Spleen (tissue), 11 donors: ENCODE measurements around the gene ATXN10. TPM values are rescaled to one million over a fixed set of nuclear protein-coding genes. Genes with fewer than 3 reads are reported as not detected.

Source experiments
- DNase-seq: peaks from one replicate; pipeline ENCODE4 v3.0.0-alpha.2; 2020
- H3K27ac ChIP-seq, 8 donors: fragments of 200-600 bp; sonication (generic) in 7 of 8; 1 replicate in 4 of 8; 2 replicates in 4 of 8; pipeline versions ENCODE4 v1.5.0 to v1.8.0; 2016 to 2021; ENCODE audit warnings: inconsistent platforms in 4 of 8, mild to moderate bottlenecking in 4 of 8, moderate library complexity in 1 of 8
- H3K27me3 ChIP-seq, 7 donors: fragments of 200-600 bp; sonication (generic) in 6 of 7; replicated peaks in 1 of 7; 1 replicate in 4 of 7; 2 replicates in 3 of 7; pipeline versions ENCODE4 v1.5.0 to v1.8.0; 2016 to 2021; ENCODE audit warnings: inconsistent platforms in 3 of 7, mild to moderate bottlenecking in 1 of 7
- H3K36me3 ChIP-seq, 6 donors: fragments of 200-600 bp; sonication (generic) in 5 of 6; 1 replicate in 4 of 6; 2 replicates in 2 of 6; pipeline versions ENCODE4 v1.5.0 to v1.8.0; 2016 to 2021; ENCODE audit warnings: inconsistent platforms in 2 of 6
- H3K4me1 ChIP-seq, 6 donors: fragments of 200-600 bp; sonication (generic) in 5 of 6; 1 replicate in 3 of 6; 2 replicates in 3 of 6; pipeline versions ENCODE4 v1.5.0 to v1.8.0; 2016 to 2021; ENCODE audit warnings: inconsistent platforms in 3 of 6
- H3K4me3 ChIP-seq, 8 donors: fragments of 200-600 bp; sonication (generic) in 7 of 8; 1 replicate in 4 of 8; 2 replicates in 4 of 8; pipeline versions ENCODE4 v1.5.0 to v1.8.0; 2016 to 2021; ENCODE audit warnings: inconsistent platforms in 4 of 8, mild to moderate bottlenecking in 4 of 8, moderate library complexity in 2 of 8
- H3K9me3 ChIP-seq, 8 donors: fragments of 200-600 bp; sonication (generic) in 7 of 8; 1 replicate in 4 of 8; 2 replicates in 4 of 8; pipeline versions ENCODE4 v1.5.0 to v1.8.0; 2016 to 2021; ENCODE audit warnings: inconsistent platforms in 4 of 8
- CTCF ChIP-seq, 11 experiments: fragments of 200-600 bp in 7 of 11; fragments of 450-650 bp in 4 of 11; sonication (generic) in 4 of 11; IDR thresholded peaks in 8 of 11; conservative IDR thresholded peaks in 3 of 11; 1 replicate in 7 of 11; 2 replicates in 4 of 11; pipeline versions ENCODE4 v1.4.0 to v1.8.0; 2016 to 2021; ENCODE audit warnings: antibody characterized with exemption in 11 of 11, inconsistent platforms in 4 of 11, mild to moderate bottlenecking in 1 of 11
- POLR2A ChIP-seq, 3 donors: fragments of 450-650 bp; IDR thresholded peaks; one replicate each; pipeline ENCODE4 v1.5.1; 2017; ENCODE audit warnings: antibody characterized with exemption in 3 of 3, mild to moderate bottlenecking in 1 of 3
- POLR2AphosphoS5 ChIP-seq, 3 donors: sonication (generic); formaldehyde crosslinking; IDR thresholded peaks; one replicate each; pipeline ENCODE4 v1.5.1; 2017; ENCODE audit warnings: antibody characterized with exemption in 3 of 3
- WGBS, 5 donors: extraction: QIAGEN DNeasy Blood & Tissue Kit in 3 of 5; methylation state at CpG; one replicate each; pipeline versions ENCODE4 v1.1.5 to v1.1.7; 2013 to 2018; 5-methylcytosine and 5-hydroxymethylcytosine counted together
- intact Hi-C: fragments of 100-400 bp; cut with DNase I; formaldehyde crosslinking; loops from one replicate; pipeline ENCODE4 v1.15.0; 2023; ENCODE audit warnings: low total_unique reads
- polyA plus RNA-seq, 3 donors: library from polyadenylated mRNA; stranded (reverse); fragments of 200-250 nt; gene quantifications; one replicate each; pipeline ENCODE4 v1.2.1, GENCODE V29; 2013
- total RNA-seq, 7 donors: library from RNA; depleted of rRNA in 3 of 7; stranded (reverse); fragments of >200 nt in 3 of 7; fragmentation: NEBNext Ultra II Directional in 4 of 7; extraction: Animal tissue kit (Norgen Biotek cat#: 25700) in 4 of 7; gene quantifications; one replicate each; pipeline versions ENCODE4 v1.1.0 to v1.2.1, GENCODE V29; 2016 to 2021
- donor health status: healthy with polysubstance abuse.
- donor health status: DM: no; HTN: no; CAD: no; lungs with moderate emphysema.
- donor health status: DM: no; HTN: no; CAD: no.
- donor health status: Bipolar disorder and iron deficiency.
- donor health status: healthy.
- donor health status: DM: no; HTN: no; CAD: no.
- donor health status: DM: yes; HTN: yes; CAD: no.

The ATXN10 gene
- total and polyA plus RNA-seq, 10 donors: 46.1 to 119 (median 84.6) TPM

- TF ChIP-seq CTCF (IDR thresholded peaks at IDR 0.05 in 8 of 11, conservative IDR thresholded peaks at IDR 0.05 in 3 of 11) (no peak), POLR2A (IDR thresholded peaks at IDR 0.05) (no peak)
- Histone ChIP-seq H3K27me3 (no peaks in the 10 kb centered on the region), H3K4me1 (peaks cover 0 to 46% (median 13%) of the 10 kb centered on the region in 6 donors), H3K9me3 (peaks cover 0 to 7% (median 0%) of the 10 kb centered on the region in 8 donors), H3K4me3 (no peak overlapping the region), H3K27ac (no peak overlapping the region), H3K36me3 (peaks cover 0 to 20% (median 2%) of the 10 kb centered on the region in 6 donors)
- WGBS, 5 donors: 96 to 99% (median 97%) methylated on average over 6 of the region's 6 CpGs
- no peak for DNase-seq
- intact Hi-C loops: no loop called here
Measured at GRCh38 chr22:45774001-45774670, 102.5 kb downstream of the ATXN10 start.

DNA sequence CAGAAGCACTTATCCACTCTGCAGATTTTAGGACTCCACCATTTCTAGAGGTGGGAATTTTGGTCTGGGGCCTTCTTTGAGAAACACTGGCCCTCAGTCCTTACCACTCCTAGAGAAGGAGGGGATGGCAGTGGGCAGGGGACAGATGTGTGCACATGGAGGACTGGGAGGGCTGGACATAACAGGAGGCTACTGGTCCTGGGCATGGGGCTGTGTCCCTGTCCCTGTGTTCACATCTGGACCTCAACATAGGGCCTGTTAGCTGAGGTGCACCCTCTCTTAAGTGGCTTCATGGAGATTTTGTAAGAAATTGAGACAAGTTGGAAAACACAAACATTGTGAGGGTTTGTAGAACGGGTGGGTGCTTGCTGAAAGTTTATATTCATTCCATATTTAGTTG, 103.4 kb downstream of the ATXN10 start:
- Histone ChIP-seq H3K36me3 (peaks cover 0 to 25% (median 2%) of the 10 kb centered on the region in 6 donors), H3K27me3 (no peaks in the 10 kb centered on the region), H3K4me1 (peaks cover 0 to 46% (median 13%) of the 10 kb centered on the region in 6 donors), H3K4me3 (no peak overlapping the region), H3K9me3 (peaks cover 0 to 7% (median 0%) of the 10 kb centered on the region in 8 donors), H3K27ac (peak overlapping the region in 3 of 8 donors; percentile 15 to 59 (median 19))
- 80 to 94% (median 88%) methylated on average over 1 of the region's 1 CpG for WGBS, 5 donors
- no peak for DNase-seq
- intact Hi-C loops: no loop called here
- no peak for TF ChIP-seq POLR2A (IDR thresholded peaks at IDR 0.05)
- TF ChIP-seq POLR2AphosphoS5 (IDR thresholded peaks at IDR 0.05): no peak
- TF ChIP-seq CTCF (IDR thresholded peaks at IDR 0.05 in 8 of 11, conservative IDR thresholded peaks at IDR 0.05 in 3 of 11): no peak

DNA sequence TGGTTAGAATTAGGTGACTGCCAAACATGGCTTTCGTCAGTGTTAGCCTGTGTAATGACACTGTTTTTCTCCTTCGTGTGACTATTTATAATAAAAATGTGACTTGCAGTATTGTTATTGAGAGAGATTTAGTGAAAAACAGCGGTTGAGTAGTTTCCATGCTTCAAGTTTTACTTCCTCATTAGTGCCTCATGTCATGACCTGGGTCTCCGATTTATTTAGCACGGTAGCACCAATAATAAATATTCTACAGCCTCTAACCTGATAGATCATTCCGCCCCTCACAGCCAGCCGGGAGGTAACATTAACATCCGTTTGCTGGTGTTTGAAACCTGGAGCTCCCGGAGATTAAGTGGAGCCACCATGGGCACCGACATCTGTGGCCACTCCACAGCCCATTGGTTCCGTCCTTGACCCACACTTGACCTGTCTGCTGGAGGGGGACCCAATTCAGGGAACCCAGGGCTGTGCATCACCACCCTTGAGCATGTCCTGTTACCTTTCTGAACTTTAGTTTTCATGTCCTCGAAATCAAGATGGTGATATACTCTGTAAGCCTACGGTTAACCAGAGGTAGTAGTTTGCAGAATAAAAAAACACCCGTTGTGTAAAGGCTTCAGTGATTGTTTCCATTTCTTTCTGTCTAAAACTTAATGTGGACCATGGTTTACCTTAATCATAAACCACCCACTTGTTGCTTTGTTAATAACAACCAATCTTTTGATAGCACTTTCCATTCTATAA, 104.1 kb downstream of the ATXN10 start:
- Histone ChIP-seq H3K4me3 (no peak overlapping the region), H3K4me1 (peaks cover 0 to 46% (median 13%) of the 10 kb centered on the region in 6 donors), H3K27ac (peak overlapping the region in 2 of 8 donors; percentile 19 to 59), H3K9me3 (peaks cover 0 to 3% (median 0%) of the 10 kb centered on the region in 8 donors), H3K27me3 (no peaks in the 10 kb centered on the region), H3K36me3 (peaks cover 0 to 22% (median 1%) of the 10 kb centered on the region in 6 donors)
- no peak for DNase-seq
- intact Hi-C loops: no loop called here
- TF ChIP-seq POLR2A (IDR thresholded peaks at IDR 0.05) (no peak), POLR2AphosphoS5 (IDR thresholded peaks at IDR 0.05) (no peak), CTCF (IDR thresholded peaks at IDR 0.05 in 8 of 11, conservative IDR thresholded peaks at IDR 0.05 in 3 of 11) (no peak)
- 65 to 79% (median 72%) methylated on average over 14 of the region's 14 CpGs for WGBS, 5 donors

GRCh38 chr22:45776313-45776585, 104.6 kb downstream of the ATXN10 start:
- no peak for DNase-seq
- intact Hi-C loops: no loop called here
- Histone ChIP-seq H3K27ac (no peak overlapping the region), H3K27me3 (no peaks in the 10 kb centered on the region), H3K36me3 (peaks cover 0 to 20% (median 0%) of the 10 kb centered on the region in 6 donors), H3K4me1 (peaks cover 0 to 46% (median 13%) of the 10 kb centered on the region in 6 donors), H3K4me3 (no peak overlapping the region), H3K9me3 (no peaks in the 10 kb centered on the region)
- TF ChIP-seq POLR2A (IDR thresholded peaks at IDR 0.05) (no peak), POLR2AphosphoS5 (IDR thresholded peaks at IDR 0.05) (no peak), CTCF (IDR thresholded peaks at IDR 0.05 in 8 of 11, conservative IDR thresholded peaks at IDR 0.05 in 3 of 11) (no peak)
- 80 to 93% (median 90%) methylated on average over 2 of the region's 2 CpGs for WGBS, 5 donors
